Eye (tissue), 1 donor: ENCODE results near the gene NOL8.

ENCODE experiments used
- DNase-seq: peaks from one replicate; pipeline ENCODE4 v3.0.0-alpha.2; 2015

The NOL8 gene

GRCh38 chr9:92310562-92310961 lies 14.6 kb downstream of the NOL8 start:
- no peak for DNase-seq

GRCh38 chr9:92308893-92309292 lies 16.3 kb downstream of the NOL8 start:
- DNase-seq, result no peak

- DNase-seq, result no peak
These were observed 24.2 kb downstream of the NOL8 start for GRCh38 chr9:92300936-92301335.

- DNase-seq, result no peak
These were observed 26.0 kb downstream of the NOL8 start for GRCh38 chr9:92299116-92299515.

GRCh38 chr9:92298036-92298435 lies 27.1 kb downstream of the NOL8 start:
- no peak for DNase-seq

DNA sequence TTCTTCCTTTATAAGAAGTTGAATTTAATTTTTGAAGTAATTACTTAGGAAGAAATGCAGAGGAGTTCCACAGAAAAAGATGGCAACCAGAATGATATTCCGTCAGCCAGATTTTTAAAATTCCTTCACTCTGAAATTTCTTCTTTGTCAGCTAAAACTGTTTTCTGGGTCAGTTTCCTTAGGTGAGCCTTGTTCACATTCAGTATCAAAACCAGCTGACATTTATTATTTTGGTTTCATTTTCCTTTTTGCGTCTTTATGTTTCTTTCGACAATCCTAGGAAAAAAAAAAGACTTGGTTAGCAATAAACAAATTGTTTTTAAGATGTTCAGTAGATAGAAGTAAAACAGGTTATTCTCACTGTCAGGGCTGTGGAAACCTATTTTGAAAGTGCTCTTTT lies 27.5 kb downstream of the NOL8 start:
- DNase-seq, result no peak

GRCh38 chr9:92295827-92296258 lies 29.3 kb downstream of the NOL8 start:
- DNase-seq, result no peak

DNA sequence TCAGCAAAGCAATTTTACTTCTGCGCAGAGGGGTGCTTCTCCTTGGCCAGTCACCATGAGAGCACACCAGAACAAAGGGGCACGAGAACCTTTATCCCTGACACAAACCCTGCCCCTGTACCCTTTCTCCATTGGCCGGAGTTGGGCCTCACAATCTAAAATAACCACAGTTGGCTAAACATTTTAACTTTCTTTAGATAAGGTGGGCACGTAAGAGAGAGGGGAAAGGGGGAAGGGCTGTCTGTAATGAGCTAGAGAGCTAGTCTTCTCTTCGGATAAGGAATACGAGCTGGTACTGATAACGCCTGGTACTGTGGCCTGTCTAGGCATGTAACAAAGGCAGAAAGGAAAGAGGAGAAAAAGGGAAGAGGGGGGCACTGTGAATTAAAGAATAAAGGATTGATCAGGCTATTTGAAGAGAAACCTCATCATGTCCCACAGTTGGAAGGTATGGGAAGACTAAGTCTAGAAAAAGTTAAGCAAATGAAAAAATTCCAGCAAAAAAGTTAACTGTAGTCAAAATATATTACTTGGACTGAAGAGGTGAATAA lies 29.8 kb downstream of the NOL8 start:
- DNase-seq, result no peak

DNA sequence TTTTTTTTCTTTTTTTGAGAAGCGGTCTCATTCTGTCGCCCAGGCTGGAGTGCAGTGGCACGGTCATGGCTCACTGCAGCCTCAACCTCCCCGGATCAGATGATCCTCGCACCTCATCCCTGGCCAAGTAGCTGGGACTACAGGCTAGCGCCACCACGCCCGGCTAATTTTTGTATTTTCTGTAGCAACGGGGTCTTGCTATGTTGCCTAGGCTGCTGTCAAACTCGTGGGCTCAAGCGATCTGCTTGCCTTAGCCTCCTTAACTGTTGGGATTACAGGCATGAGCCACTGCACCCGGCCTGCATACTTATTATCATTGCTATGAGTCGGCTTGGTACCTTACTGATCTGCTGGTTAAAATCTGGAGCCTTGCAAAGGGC lies 30.9 kb downstream of the NOL8 start:
- peak; percentile 48 for DNase-seq

GRCh38 chr9:92293452-92294296 lies 31.5 kb downstream of the NOL8 start, which contains the start of gene IARS1:
Gene IARS1, minus strand, starts transcription at chr9:92293697. Its CDS starts 4,278 bp downstream, at chr9:92289419.
- peak; percentile 100 for DNase-seq

DNA sequence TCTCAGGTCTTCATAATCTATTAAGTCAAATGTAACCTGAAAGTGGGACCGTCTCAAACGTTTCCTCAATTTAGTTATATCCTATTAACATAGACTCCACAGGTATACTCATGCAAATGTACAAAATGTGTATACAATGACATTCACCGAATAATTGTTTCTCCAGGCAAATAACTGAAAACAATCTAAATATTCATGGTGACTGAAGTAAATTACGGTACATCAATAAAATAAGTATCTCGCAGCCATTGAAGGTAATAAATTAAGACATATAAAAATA lies 32.1 kb downstream of the NOL8 start:
- no peak for DNase-seq

DNA sequence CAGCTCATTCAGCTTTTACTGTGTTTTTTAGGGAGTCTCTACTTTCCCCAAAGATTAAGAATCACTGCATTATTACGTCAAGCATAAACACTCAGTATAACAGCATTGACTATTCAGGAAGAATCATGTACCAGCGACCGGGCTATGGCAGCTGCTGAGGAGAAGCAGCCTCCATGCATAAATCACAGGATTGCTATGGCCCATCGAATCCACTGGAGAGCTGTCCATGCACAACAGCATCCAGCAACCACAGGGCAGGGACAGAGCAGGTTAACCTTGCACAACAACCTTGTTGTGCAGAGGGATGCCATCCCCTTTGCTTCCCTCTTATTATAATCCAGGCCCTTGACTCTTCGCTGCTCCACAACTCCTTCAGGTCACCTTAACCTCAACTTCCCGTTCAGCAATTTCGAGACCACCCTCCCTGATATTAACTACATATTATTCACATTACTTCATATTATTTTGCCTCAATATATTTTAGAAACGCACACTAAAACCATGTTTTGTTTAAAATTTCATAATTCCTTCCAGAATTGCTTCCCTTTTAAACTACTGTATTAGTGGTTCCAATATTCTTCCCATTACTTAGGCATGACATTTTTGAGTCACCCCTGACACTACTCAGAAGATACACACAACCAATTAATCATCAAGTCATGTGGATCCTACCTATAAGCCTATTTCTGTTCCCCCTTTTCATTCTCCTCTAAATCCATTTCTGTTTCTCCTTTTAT lies 32.6 kb downstream of the NOL8 start:
- peak; percentile 5 for DNase-seq

GRCh38 chr9:92291577-92291976 lies 33.6 kb downstream of the NOL8 start:
- no peak for DNase-seq

- no peak for DNase-seq
These were observed 34.2 kb downstream of the NOL8 start for GRCh38 chr9:92290785-92291429.

DNA sequence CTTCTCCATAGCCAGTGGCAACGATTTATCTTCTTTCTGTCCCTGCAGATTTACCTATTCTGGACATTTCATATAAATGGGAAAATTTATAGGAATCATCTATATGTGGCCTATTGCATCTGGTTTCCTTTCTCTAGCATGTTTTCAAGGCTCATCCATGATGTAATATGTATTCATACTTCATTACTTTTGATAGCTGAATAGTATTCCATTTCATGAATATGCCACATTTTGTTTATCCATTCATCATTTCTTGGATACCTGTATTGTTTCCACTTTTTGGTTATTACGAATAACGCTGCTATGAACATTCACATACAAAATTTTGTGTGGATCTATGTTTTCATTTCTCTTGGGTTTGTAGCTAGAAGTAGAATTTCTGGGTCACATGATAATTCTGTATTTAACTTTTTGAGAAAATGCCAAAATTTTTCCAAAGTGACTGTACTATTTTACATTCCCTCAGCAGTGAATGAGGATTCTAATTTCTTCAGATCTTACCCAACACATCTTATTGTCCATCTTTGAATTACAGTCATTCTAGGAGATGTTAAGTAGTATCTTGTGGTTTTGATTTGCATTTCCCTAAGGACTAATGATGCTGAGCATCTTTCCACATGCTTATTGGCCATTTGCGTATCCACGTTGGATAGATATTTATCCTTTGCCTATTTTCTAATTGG lies 35.3 kb downstream of the NOL8 start:
- DNase-seq, result no peak

DNA sequence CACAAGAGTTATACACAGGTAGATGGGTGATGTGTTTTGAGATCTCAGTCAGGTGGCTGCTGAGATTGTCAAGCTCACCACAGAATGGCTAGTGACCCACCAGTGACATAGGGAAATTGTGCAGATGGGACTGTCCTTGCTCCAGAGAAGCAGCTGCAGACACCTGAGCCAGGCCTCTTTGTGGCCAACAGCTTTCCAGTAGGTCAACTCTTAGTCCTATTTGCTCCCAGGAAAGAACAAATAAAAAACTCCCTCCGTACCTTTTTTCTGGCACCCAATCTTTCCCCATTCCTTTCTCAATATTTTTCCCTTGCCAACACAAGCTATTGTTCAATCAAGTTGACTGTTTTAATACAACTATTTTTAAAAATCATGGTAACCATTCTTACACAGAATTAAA lies 45.8 kb downstream of the NOL8 start:
- DNase-seq, result no peak

GRCh38 chr9:92278110-92278509 lies 47.0 kb downstream of the NOL8 start:
- no peak for DNase-seq

- no peak for DNase-seq
These were observed 48.7 kb downstream of the NOL8 start for GRCh38 chr9:92276331-92277032.

- no peak for DNase-seq
These were observed 49.6 kb downstream of the NOL8 start for GRCh38 chr9:92275541-92275940.

GRCh38 chr9:92270511-92270910 lies 54.6 kb downstream of the NOL8 start:
- no peak for DNase-seq

GRCh38 chr9:92266486-92266885 lies 58.7 kb downstream of the NOL8 start:
- peak; percentile 7 for DNase-seq

GRCh38 chr9:92265154-92265553 lies 60.0 kb downstream of the NOL8 start:
- no peak for DNase-seq
